Activated T-cell treated with anti-CD3 and anti-CD28 coated beads, Interleukin-2, amount 50 U/mL, for 4 hours (primary cell): Measurements from ENCODE around the gene DCT. TPM values are rescaled to one million over a fixed set of nuclear protein-coding genes. Genes with fewer than 3 reads are reported as not detected.
A peak's percentile ranks its signal among the peaks of the same experiment; 100 is the strongest.

ENCODE experiments used
- ATAC-seq, 2 donors: fragments of 200-7000 bp; cut with Tn5 transposase; one replicate each; pipeline ENCODE4 v1.10.0; 2021
- DNase-seq: peaks from one replicate; pipeline ENCODE4 v3.0.0-alpha.2; 2020
- H3K27me3 Mint-ChIP-seq: one replicate; pipeline ENCODE4 v1.8.0; 2021; ENCODE audit warnings: low read depth, mixed read lengths
- H3K36me3 Mint-ChIP-seq: one replicate; pipeline ENCODE4 v1.8.0; 2022; ENCODE audit warnings: mixed read lengths; ENCODE audit not compliant: insufficient read depth
- H3K4me1 Mint-ChIP-seq: one replicate; pipeline ENCODE4 v1.8.0; 2021; ENCODE audit warnings: low read depth, mixed read lengths
- H3K4me3 Mint-ChIP-seq: one replicate; pipeline ENCODE4 v1.8.0; 2021; ENCODE audit warnings: mild to moderate bottlenecking, moderate library complexity, mixed read lengths
- H3K9me3 Mint-ChIP-seq: one replicate; pipeline ENCODE4 v1.8.0; 2021; ENCODE audit warnings: mixed read lengths
- total RNA-seq, 3 donors: library from RNA; stranded (reverse); gene quantifications; one replicate each; pipeline ENCODE4 v1.2.1, GENCODE V29; 2021

Gene DCT
- total RNA-seq, 3 donors from 2014 or later: not detected

DNA sequence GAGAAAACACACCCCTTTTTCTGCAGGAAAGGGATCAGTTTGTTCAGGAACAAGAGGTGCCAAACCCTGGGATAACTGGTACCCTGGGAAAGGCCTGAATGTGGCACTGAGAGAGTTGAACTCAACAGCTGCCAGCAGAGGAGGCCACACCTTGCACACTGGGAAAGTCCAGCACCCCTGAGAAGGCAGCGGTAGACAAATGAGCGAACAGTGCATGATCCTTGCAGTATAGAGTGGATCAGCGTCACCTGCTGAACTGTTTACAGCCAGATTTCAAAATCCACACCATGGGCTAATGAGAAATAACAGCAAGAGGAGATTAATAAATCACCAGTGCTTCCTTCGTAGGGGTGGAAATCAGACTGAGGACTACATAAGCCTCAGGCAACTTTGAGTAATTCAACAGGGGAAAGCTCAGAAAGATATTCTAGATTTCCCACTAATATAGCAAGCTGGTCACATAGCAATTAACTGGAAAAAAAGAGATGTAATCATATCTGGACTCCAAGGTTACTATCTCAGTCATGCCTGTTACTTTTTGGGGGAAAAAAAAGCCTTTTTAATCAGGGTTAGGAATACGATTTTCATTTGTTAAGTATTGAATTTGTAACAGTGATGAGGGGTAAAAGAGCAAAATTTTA lies 52.0 kb downstream of the DCT start:
- DNase-seq (no peak), ATAC-seq (no peak)
- Mint-ChIP-seq H3K4me1 (peaks cover 11% of the 10 kb centered on the region), H3K36me3 (no peaks in the 10 kb centered on the region), H3K27me3 (no peaks in the 10 kb centered on the region), H3K4me3 (no peak overlapping the region), H3K9me3 (no peaks in the 10 kb centered on the region)

DNA sequence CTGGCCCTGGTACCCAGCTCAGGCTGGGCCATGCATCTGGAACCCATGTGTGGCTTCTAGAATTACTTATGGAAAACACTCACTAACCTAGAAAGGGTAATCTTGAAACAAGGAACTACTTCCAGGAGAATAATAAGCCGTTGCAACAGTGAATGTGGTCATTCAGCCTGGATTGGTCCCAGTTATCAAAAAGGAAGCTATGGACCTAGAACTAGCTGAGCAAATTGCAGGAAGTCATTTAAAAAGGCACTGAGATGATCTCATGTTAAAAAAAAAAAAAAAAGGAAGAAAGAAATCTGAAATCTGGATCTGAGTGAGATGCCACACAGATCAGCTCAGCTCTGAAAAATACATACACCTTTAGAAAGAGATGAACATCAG lies 59.6 kb downstream of the DCT start:
- peaks cover 6% of the 10 kb centered on the region for H3K36me3 Mint-ChIP-seq
- ATAC-seq: no peak
- H3K4me3 Mint-ChIP-seq: no peak overlapping the region
- H3K27me3 Mint-ChIP-seq: no peaks in the 10 kb centered on the region
- DNase-seq: no peak
- H3K9me3 Mint-ChIP-seq: peaks cover 19% of the 10 kb centered on the region
- peaks cover 34% of the 10 kb centered on the region for H3K4me1 Mint-ChIP-seq

DNA sequence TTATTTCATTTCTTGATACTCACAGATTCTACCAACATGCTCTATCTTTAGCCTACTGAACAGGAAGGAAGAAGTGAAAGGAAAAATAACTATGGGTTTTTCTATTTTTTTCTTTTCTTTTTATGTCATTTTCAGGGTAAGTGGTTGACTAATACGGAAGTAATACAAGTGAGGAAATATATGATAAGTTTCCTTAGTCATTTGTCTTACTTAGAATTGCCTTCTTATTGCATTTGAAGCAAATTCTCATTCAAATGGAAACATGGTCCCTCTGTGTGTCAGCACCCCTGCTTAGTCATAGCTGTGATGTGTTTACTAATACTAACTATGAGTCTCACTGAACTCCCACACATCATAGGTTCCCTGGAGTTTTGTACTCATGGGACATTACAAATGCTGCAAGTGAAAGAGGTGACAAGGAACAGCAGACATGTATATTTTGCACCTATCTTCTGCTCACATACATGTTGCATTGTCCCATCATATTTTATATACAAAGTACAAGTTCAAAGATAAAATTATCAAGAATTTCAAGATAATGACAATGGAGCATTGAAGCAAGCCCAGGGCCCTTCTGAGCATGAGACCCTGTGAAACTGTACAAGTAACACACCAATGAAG lies 60.1 kb downstream of the DCT start:
- H3K27me3 Mint-ChIP-seq: no peaks in the 10 kb centered on the region
- H3K36me3 Mint-ChIP-seq: peaks cover 6% of the 10 kb centered on the region
- peak; percentile 10 for DNase-seq
- peaks cover 34% of the 10 kb centered on the region for H3K4me1 Mint-ChIP-seq
- peak overlapping the region; percentile 59 for H3K4me3 Mint-ChIP-seq
- H3K9me3 Mint-ChIP-seq: peaks cover 19% of the 10 kb centered on the region
- ATAC-seq: peak; percentile 90 to 93

DNA sequence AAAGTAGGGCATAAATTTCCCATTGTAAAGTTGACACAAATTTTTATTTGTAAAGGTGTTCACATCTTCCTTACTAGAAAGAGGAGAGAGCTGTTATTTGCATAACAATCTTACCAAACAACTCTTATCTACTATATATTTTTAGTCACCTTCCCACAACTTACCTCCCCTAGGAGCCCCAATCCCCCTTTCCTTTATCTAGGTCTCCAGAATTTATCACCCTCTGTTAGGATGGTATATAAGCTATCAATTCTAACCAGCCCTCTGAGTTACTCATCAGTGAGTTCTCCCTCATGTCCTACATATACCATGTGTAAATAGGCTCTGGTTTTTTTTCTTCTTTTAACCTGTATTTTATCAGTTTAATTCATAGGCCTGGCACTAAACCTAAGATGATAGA lies 62.2 kb downstream of the DCT start:
- peaks cover 19% of the 10 kb centered on the region for H3K9me3 Mint-ChIP-seq
- ATAC-seq (no peak), DNase-seq (no peak)
- H3K36me3 Mint-ChIP-seq: peaks cover 6% of the 10 kb centered on the region
- H3K27me3 Mint-ChIP-seq: peaks cover 4% of the 10 kb centered on the region
- no peak overlapping the region for H3K4me3 Mint-ChIP-seq
- H3K4me1 Mint-ChIP-seq: peaks cover 43% of the 10 kb centered on the region

DNA sequence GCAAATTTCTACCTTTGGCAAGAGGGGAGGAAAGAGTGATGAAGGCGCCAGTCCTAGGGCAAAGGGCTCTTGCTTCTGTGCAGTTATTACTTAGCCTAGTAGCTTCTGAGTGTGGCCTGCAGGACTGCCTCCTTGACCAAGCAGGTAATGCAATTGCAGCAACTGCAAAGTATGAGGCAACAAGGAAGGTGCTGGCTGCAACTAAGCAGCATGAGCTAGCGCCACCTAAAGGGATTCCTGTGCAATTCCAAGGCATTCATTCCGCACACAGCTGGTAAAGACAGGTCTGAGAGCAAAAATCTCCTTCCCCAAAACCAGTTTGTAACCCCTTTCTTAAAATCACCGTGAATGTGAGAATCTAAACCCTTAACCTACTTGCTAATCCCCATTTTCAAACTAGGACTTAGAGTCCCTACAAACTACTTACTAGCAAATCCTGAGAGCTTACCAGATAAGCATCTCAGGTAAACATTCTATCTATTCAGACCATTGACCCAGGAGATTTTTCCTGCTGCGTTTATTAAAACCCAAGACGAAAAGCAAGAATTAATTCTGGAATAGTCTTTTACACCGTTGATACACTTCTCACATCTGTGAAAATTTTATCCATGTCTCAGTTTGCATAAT lies 62.9 kb downstream of the DCT start:
- DNase-seq (no peak), ATAC-seq (no peak)
- Mint-ChIP-seq H3K27me3 (peaks cover 4% of the 10 kb centered on the region), H3K4me1 (peaks cover 49% of the 10 kb centered on the region), H3K36me3 (peaks cover 6% of the 10 kb centered on the region), H3K4me3 (no peak overlapping the region), H3K9me3 (peaks cover 17% of the 10 kb centered on the region)

DNA sequence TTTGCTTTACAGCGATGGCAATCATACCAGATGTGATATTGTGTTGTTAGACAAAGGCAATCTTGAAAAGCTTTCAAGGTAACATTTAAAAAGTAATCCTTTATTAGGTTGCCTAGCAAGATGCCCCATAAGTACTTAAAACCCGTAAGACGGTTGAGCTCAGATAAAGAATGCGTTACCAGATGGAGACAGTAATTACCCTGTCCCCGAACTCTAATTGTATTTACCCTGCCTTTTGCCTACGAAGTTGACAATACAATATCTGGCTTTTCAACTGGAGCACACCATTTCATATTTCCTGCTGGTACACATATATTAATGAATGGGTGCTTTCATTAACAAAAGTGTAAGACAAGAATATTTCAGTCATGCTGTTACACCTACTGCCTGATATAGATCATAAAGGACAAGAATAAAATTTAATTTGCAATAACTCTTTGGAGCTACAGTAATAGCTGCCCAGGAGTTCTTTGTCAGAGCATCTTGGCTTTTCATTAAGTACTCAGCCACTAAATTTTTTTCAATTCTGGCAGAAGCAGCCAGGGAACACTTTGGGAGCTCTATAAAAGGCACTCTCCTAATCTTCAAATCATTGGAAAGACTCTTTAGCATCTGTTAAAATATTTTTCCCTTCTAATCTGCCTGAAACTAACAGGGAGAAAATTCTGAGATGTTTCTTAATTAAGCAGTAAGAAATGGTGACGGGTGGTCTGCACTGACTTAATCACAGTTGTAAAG lies 63.8 kb downstream of the DCT start:
- H3K9me3 Mint-ChIP-seq: peaks cover 12% of the 10 kb centered on the region
- H3K4me1 Mint-ChIP-seq: peaks cover 47% of the 10 kb centered on the region
- no peak for DNase-seq
- no peak overlapping the region for H3K4me3 Mint-ChIP-seq
- no peak for ATAC-seq
- H3K27me3 Mint-ChIP-seq: peaks cover 4% of the 10 kb centered on the region
- H3K36me3 Mint-ChIP-seq: peaks cover 6% of the 10 kb centered on the region

DNA sequence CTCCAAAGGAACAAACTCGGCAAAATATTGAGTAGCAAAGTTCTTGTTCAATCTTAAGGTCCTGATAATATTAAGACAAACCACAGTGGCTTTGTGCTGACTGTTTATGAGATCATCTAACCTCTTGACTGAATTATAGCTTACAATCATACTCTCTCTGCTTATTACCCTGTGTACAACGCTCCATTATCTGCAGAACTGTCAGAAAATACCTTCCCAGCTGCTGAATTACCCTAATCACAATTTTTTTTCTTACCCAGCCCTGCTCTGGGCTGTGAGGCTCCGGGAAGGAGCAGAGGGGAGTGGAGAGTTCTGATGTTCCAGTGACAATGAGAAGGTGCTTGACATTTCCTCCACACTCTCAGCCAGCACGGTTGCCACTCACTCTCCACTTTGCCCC lies 64.8 kb downstream of the DCT start:
- no peak overlapping the region for H3K4me3 Mint-ChIP-seq
- H3K4me1 Mint-ChIP-seq: peaks cover 38% of the 10 kb centered on the region
- no peak for ATAC-seq
- H3K9me3 Mint-ChIP-seq: peaks cover 6% of the 10 kb centered on the region
- DNase-seq: no peak
- H3K27me3 Mint-ChIP-seq: peaks cover 4% of the 10 kb centered on the region
- H3K36me3 Mint-ChIP-seq: peaks cover 3% of the 10 kb centered on the region

DNA sequence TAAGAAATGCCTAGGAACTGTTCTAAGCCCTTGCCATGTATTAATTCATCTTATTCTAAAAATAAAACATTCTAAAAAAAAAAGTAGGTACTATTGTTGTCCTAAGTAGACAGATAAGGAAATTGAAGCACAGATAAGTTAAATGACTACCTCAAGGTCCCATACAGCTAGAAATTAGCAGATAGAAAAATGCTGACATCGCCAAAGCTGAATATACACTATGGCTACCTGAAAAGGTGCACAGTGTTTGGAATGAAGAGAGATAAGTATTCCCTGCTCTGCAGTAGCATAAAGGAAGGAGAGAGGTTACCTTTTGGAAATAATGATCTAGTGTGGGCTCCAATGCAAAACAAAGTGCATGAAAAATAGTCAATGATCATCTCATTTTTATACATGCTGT lies 65.3 kb downstream of the DCT start:
- ATAC-seq (no peak), DNase-seq (no peak)
- Mint-ChIP-seq H3K27me3 (peaks cover 4% of the 10 kb centered on the region), H3K9me3 (peaks cover 6% of the 10 kb centered on the region), H3K36me3 (peaks cover 3% of the 10 kb centered on the region), H3K4me1 (peaks cover 33% of the 10 kb centered on the region), H3K4me3 (no peak overlapping the region)

DNA sequence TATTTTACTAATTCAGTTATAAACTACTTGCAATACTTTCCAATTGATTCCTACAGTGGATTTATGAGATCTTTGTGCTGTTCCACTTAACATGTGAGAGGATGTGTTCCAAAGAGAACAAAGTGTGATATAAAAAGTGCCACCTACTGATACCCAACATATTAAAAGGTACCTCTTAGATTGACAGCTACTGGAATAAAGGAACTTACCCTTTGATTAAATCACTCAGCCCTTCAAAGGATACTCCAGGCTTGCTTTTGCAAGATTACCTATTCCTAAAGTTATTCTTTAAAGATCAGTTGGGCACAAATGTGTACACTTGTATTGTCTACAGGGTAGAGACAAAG lies 65.9 kb downstream of the DCT start:
- ATAC-seq (no peak), DNase-seq (no peak)
- peaks cover 28% of the 10 kb centered on the region for H3K4me1 Mint-ChIP-seq
- no peak overlapping the region for H3K4me3 Mint-ChIP-seq
- H3K27me3 Mint-ChIP-seq: peaks cover 6% of the 10 kb centered on the region
- H3K36me3 Mint-ChIP-seq: peaks cover 3% of the 10 kb centered on the region
- peaks cover 6% of the 10 kb centered on the region for H3K9me3 Mint-ChIP-seq

DNA sequence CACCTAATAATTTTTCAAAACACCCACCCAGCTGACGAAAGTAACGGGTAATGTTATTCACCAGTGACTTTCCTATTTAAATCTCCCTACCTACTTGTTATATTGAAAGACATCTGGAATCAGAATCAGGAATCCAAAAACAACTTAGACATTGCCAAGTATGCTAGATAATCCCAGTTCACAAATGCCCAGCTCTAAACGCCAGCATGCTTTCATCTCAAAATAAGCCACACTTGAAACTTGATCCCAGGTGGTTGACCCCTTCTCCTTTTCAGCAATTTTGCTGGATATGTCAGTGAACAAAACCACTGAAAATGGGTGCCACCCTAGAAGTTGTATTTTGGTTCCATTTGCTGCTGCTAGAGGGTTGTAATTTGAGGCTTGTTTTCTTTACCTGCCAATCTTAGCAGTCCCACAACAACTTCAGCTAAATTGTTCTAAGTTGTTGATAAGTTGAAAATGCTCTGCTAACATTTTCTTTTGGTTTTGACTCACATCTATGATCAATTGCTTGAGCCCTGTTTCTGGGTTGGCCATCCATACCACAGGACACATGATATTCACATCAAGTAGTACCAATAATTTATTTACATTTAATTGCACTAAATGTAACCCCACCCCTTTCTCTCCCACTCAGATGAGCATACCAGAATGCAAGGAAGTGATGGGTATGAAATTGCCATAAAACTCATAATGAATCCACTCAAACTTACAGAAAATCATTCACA lies 66.4 kb downstream of the DCT start:
- no peak for DNase-seq
- ATAC-seq: no peak
- Mint-ChIP-seq H3K4me3 (no peak overlapping the region), H3K9me3 (peaks cover 6% of the 10 kb centered on the region), H3K36me3 (peaks cover 3% of the 10 kb centered on the region), H3K4me1 (peaks cover 25% of the 10 kb centered on the region), H3K27me3 (peaks cover 6% of the 10 kb centered on the region)

DNA sequence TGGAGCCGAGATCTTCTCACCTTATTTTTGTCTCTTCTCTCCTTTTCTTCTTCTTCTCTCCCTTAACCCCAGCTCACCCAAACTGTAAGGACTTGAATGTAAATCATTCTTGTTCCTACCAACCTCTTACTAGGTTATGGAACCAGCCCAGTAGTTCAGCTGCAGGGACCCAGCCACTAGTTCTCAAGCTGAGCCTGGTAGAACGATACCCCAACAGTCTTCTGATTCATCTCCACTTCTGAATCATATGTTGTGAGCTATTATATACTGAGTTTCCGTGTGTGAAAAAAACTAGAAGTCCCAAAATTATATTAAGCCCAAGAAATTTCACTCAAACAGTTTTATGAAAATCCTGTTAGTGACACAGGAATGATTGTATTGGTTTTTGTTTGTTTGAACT lies 67.7 kb downstream of the DCT start:
- Mint-ChIP-seq H3K36me3 (no peaks in the 10 kb centered on the region), H3K4me3 (no peak overlapping the region), H3K4me1 (peaks cover 17% of the 10 kb centered on the region), H3K27me3 (peaks cover 6% of the 10 kb centered on the region), H3K9me3 (no peaks in the 10 kb centered on the region)
- DNase-seq: no peak
- peak; percentile 88 to 94 for ATAC-seq

DNA sequence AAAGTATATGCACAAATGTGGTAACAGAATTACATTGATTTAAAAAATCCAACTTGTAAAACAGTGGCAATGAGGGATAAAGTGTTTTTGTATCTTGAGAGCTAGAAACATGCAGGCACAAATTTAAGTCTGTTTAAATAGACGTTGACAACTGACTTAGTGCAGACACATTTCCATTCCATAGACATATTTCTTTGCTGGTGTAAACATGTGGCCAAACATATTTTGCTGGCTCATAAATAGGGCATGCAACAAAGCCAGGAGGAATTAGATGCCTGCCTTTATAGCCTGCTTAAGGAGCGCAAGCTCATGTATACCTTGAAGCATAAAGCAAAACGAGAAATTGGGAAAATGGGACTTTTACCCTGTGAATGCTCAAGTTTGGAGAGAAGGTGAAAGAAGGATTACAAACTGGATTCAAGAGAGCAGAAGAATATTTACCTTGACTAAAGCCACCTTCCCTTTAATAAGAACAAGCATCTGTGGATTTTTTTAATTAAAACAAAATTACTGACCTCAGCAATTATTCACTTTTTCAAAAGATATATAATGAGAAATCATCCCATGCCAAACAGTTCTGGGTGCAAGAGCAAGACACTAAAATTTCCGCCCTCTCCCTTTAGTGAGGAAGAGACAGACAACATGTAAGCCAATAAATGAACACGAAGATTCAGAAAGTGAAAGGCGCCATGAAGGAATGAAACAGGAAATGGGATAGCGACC lies 71.0 kb downstream of the DCT start:
- Mint-ChIP-seq H3K4me3 (no peak overlapping the region), H3K36me3 (no peaks in the 10 kb centered on the region), H3K4me1 (peaks cover 14% of the 10 kb centered on the region), H3K27me3 (peaks cover 6% of the 10 kb centered on the region), H3K9me3 (no peaks in the 10 kb centered on the region)
- DNase-seq (no peak), ATAC-seq (no peak)

DNA sequence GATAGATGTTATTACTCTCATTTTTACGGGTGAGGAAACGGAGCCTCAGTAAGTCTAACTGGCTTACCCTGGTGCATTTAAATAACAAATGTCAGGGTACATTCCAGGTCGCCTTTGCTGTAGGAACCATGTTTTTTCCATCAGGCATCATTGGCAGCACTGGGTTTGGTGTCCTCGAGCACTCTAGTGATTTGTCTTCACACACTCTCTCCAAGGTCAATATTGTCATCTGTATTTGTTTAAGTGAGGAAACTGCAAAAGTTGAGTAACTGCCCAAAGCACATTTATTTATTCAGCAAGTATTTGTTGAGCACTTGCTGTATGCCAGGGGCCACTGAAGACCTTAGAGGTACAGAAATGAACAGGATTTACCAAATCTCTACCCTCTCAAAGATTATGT lies 78.6 kb downstream of the DCT start:
- H3K4me1 Mint-ChIP-seq: no peaks in the 10 kb centered on the region
- DNase-seq (no peak), ATAC-seq (no peak)
- no peaks in the 10 kb centered on the region for H3K9me3 Mint-ChIP-seq
- no peaks in the 10 kb centered on the region for H3K36me3 Mint-ChIP-seq
- H3K4me3 Mint-ChIP-seq: no peak overlapping the region
- peaks cover 3% of the 10 kb centered on the region for H3K27me3 Mint-ChIP-seq

DNA sequence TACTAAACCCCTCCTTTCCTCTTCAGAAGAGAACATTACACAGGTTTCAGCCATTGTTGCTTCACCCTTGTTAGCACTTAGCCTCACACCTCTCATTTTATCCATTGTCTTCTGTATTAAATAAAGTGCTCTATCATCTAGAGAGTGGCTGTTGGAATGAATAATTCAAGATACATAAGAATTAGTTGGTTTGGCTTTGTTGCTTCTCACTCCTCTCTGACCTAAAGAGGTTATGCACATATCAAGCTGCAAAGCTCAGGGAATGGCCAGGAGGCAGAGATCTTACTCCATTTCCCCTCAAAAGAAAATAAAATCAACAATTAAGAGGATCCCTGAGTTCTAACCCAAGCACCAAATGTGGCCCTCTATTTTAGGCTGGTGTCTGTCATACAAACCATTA lies 79.7 kb downstream of the DCT start:
- no peak for ATAC-seq
- H3K4me3 Mint-ChIP-seq: no peak overlapping the region
- no peaks in the 10 kb centered on the region for H3K4me1 Mint-ChIP-seq
- H3K27me3 Mint-ChIP-seq: peaks cover 3% of the 10 kb centered on the region
- H3K36me3 Mint-ChIP-seq: no peaks in the 10 kb centered on the region
- no peaks in the 10 kb centered on the region for H3K9me3 Mint-ChIP-seq
- no peak for DNase-seq
